NCI-H146 treated with DMSO at 0.1 percent for 48 hours (cell line): Measurements from ENCODE around the gene RBPMS2.
"Not testable (repeated sequence)": the region's sequence is repeated elsewhere in the genome, so short reads cannot be mapped to it uniquely, and the experiment has no call there.

ENCODE experiments used
- DNase-seq: peaks from one replicate; lab custom pipeline; 2025; ENCODE audit not compliant: unreplicated experiment; lab: John Stamatoyannopoulos, UW

Gene RBPMS2

GRCh38 chr15:64775551-64776401 lies at the start of gene RBPMS2:
Gene RBPMS2 (minus strand): TSS chr15:64775589. CDS start chr15:64775319, 270 bp downstream.
- no peak for DNase-seq

GRCh38 chr15:64824929-64825430 lies 49.6 kb upstream of the RBPMS2 start:
- DNase-seq = no peak

GRCh38 chr15:64816452-64816851 lies 41.1 kb upstream of the RBPMS2 start:
- DNase-seq = no peak

- not testable (repeated sequence) for DNase-seq
These were observed 39.6 kb upstream of the RBPMS2 start for GRCh38 chr15:64814965-64815364.

- DNase-seq = not testable (repeated sequence)
These were observed 38.9 kb upstream of the RBPMS2 start for GRCh38 chr15:64814283-64814682.

GRCh38 chr15:64813075-64813474 lies 37.7 kb upstream of the RBPMS2 start:
- no peak for DNase-seq

- no peak for DNase-seq
These were observed 35.3 kb upstream of the RBPMS2 start for GRCh38 chr15:64810497-64811326.

GRCh38 chr15:64809649-64810496 lies 34.5 kb upstream of the RBPMS2 start:
- DNase-seq = peak; percentile 39

GRCh38 chr15:64808785-64809453 lies 33.5 kb upstream of the RBPMS2 start:
- no peak for DNase-seq

- no peak for DNase-seq
These were observed 32.4 kb upstream of the RBPMS2 start for GRCh38 chr15:64807751-64808222.

GRCh38 chr15:64807051-64807749 lies 31.8 kb upstream of the RBPMS2 start:
- no peak for DNase-seq

GRCh38 chr15:64806509-64806908 lies 31.1 kb upstream of the RBPMS2 start:
- no peak for DNase-seq

- no peak for DNase-seq
These were observed 29.2 kb upstream of the RBPMS2 start for GRCh38 chr15:64804619-64805018.

GRCh38 chr15:64803526-64803925 lies 28.1 kb upstream of the RBPMS2 start:
- DNase-seq = no peak

- no peak for DNase-seq
These were observed 25.1 kb upstream of the RBPMS2 start for GRCh38 chr15:64800476-64800875.

GRCh38 chr15:64798905-64799304 lies 23.5 kb upstream of the RBPMS2 start:
- DNase-seq = not testable (repeated sequence)

GRCh38 chr15:64795921-64796320 lies 20.5 kb upstream of the RBPMS2 start:
- DNase-seq = not testable (repeated sequence)

GRCh38 chr15:64795299-64795698 lies 19.9 kb upstream of the RBPMS2 start:
- DNase-seq = not testable (repeated sequence)

- no peak for DNase-seq
These were observed 16.9 kb upstream of the RBPMS2 start for GRCh38 chr15:64792282-64792681.
